Karpas-422 (cell line): ENCODE measurements around the gene ZNF568. TPM values are rescaled to one million over a fixed set of nuclear protein-coding genes. Genes with fewer than 3 reads are reported as not detected.

Experiments used
- DNase-seq: peaks from one replicate; pipeline ENCODE4 v3.0.0-alpha.2; 2015
- H2AFZ ChIP-seq: fragments of 200-600 bp; sonication (generic); 2 replicates; pipeline ENCODE4 v1.6.1; 2014; ENCODE audit warnings: antibody characterized with exemption, low read length, mixed read lengths
- H3K27ac ChIP-seq: fragments of 200-600 bp; sonication (generic); 2 replicates; pipeline ENCODE4 v1.5.1; 2014; ENCODE audit warnings: mild to moderate bottlenecking, low read length, moderate library complexity
- H3K27me3 ChIP-seq: fragments of 200-600 bp; sonication (generic); 2 replicates; pipeline ENCODE4 v1.6.1; 2014; ENCODE audit warnings: low read length, mixed read lengths
- H3K36me3 ChIP-seq: fragments of 200-600 bp; sonication (generic); 2 replicates; pipeline ENCODE4 v1.6.1; 2014; ENCODE audit warnings: low read length, mixed read lengths; ENCODE audit not compliant: insufficient read depth
- H3K4me1 ChIP-seq: fragments of 200-600 bp; sonication (generic); 2 replicates; pipeline ENCODE4 v1.6.1; 2014; ENCODE audit warnings: mild to moderate bottlenecking, low read length, mixed read lengths
- H3K4me2 ChIP-seq: fragments of 200-600 bp; sonication (generic); 2 replicates; pipeline ENCODE4 v1.6.1; 2014; ENCODE audit warnings: low read length, low read depth, mild to moderate bottlenecking; ENCODE audit not compliant: poor library complexity, severe bottlenecking
- H3K4me3 ChIP-seq: fragments of 200-600 bp; sonication (generic); 2 replicates; pipeline ENCODE4 v1.5.1; 2014; ENCODE audit warnings: mild to moderate bottlenecking, antibody characterized with exemption, low read length, mixed read lengths
- H3K79me2 ChIP-seq: fragments of 200-600 bp; sonication (generic); 2 replicates; pipeline ENCODE4 v1.6.1; 2014; ENCODE audit warnings: mild to moderate bottlenecking, low read length, mixed read lengths
- H3K9ac ChIP-seq: fragments of 200-600 bp; sonication (generic); 2 replicates; pipeline ENCODE4 v1.6.0; 2014; ENCODE audit warnings: low read length
- H3K9me2 ChIP-seq: fragments of 200-600 bp; sonication (generic), shearing (Covaris generic); replicated peaks from 2 replicates; pipeline ENCODE4 v1.6.0; 2014; ENCODE audit warnings: mild to moderate bottlenecking, low read length, moderate library complexity; ENCODE audit not compliant: insufficient read depth
- H3K9me3 ChIP-seq: fragments of 300-700, 200-600 bp; sonication (generic); 2 replicates; pipeline ENCODE4 v1.6.1; 2014; ENCODE audit warnings: low read length, mixed read lengths
- H4K20me1 ChIP-seq: fragments of 200-600 bp; sonication (generic); 2 replicates; pipeline ENCODE4 v1.6.1; 2014; ENCODE audit warnings: mild to moderate bottlenecking, antibody characterized with exemption, low read length, low read depth; ENCODE audit not compliant: insufficient read depth
- total RNA-seq: library from RNA; depleted of rRNA; stranded (reverse); fragments of >200 nt; shearing (Covaris generic); gene quantifications from 2 replicates; pipeline ENCODE4 v1.2.3, GENCODE V29; 2014; ENCODE audit warnings: low replicate concordance

ZNF568 gene
- total RNA-seq, 1 experiment from 2014 or later = 0.48 TPM

DNA sequence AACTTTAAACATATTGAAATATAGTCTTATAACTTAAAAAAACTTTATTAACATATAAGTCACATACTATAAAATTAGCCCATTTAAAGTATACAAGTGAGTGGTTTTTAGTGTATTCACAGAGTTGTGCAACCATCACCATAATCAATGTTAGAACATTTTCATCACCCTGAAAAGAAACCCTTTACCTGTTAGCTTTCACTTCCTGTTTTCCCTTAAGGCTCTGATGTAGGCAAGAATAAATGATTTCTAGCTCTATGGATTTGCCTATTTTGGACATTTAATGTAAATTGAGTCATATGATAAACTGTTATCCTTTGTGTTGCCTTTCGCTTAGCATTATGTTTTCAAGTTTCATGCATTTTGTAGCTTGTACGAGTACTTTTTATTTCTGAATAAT lies 15.6 kb downstream of the ZNF568 start:
- H3K79me2 ChIP-seq = no peaks in the 10 kb centered on the region
- H3K36me3 ChIP-seq = no peaks in the 10 kb centered on the region; the same call in 1 of the 2 replicates
- H3K9ac ChIP-seq = no peak overlapping the region
- no peaks in the 10 kb centered on the region for H3K9me2 ChIP-seq
- H3K27ac ChIP-seq = no peak overlapping the region
- no peaks in the 10 kb centered on the region for H3K4me1 ChIP-seq
- H3K27me3 ChIP-seq = no peaks in the 10 kb centered on the region
- no peak for DNase-seq
- no peak overlapping the region for H3K4me2 ChIP-seq
- peaks cover 19% of the 10 kb centered on the region for H3K9me3 ChIP-seq
- no peaks in the 10 kb centered on the region for H4K20me1 ChIP-seq
- H2AFZ ChIP-seq = no peak overlapping the region
- no peak overlapping the region for H3K4me3 ChIP-seq

DNA sequence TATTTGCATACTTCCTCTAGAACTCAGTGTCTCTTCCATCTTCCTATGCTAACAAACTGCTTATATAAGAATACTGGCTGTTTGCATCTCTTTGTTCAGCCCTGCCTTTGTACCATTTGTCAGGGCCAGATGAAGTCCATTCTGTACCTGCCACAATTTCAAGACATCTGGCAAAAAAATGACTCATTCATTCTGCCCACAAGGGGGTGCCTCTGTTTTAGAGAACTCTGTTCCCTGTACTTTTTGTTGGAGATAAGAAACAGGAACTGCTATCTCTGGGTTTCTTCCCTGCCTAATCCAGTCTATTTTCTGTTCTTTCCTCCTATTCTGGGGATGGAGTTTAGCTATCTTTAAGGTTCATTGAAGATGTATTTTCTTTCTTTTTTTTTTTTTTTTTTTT lies 23.0 kb downstream of the ZNF568 start:
- DNase-seq = peak; percentile 56
- H3K4me1 ChIP-seq = no peaks in the 10 kb centered on the region
- H3K4me2 ChIP-seq = no peak overlapping the region
- H3K9me3 ChIP-seq = peaks cover 37% of the 10 kb centered on the region
- no peak overlapping the region for H3K27ac ChIP-seq
- H3K79me2 ChIP-seq = no peaks in the 10 kb centered on the region
- H3K9me2 ChIP-seq = no peaks in the 10 kb centered on the region
- no peak overlapping the region for H2AFZ ChIP-seq
- H3K36me3 ChIP-seq = peaks cover 7% of the 10 kb centered on the region; the same call in 1 of the 2 replicates
- no peak overlapping the region for H3K4me3 ChIP-seq
- H3K9ac ChIP-seq = no peak overlapping the region
- no peaks in the 10 kb centered on the region for H3K27me3 ChIP-seq
- no peaks in the 10 kb centered on the region for H4K20me1 ChIP-seq

GRCh38 chr19:36950335-36951119 lies 34.4 kb downstream of the ZNF568 start:
- no peaks in the 10 kb centered on the region for H3K4me1 ChIP-seq
- H4K20me1 ChIP-seq = no peaks in the 10 kb centered on the region
- DNase-seq = no peak
- no peak overlapping the region for H3K4me2 ChIP-seq
- H3K27me3 ChIP-seq = no peaks in the 10 kb centered on the region
- H3K4me3 ChIP-seq = no peak overlapping the region
- H3K79me2 ChIP-seq = no peaks in the 10 kb centered on the region
- peaks cover 4% of the 10 kb centered on the region; the same call in 1 of the 2 replicates for H3K36me3 ChIP-seq
- peaks cover 36% of the 10 kb centered on the region for H3K9me3 ChIP-seq
- no peak overlapping the region for H3K27ac ChIP-seq
- H2AFZ ChIP-seq = no peak overlapping the region
- H3K9me2 ChIP-seq = no peaks in the 10 kb centered on the region
- no peak overlapping the region for H3K9ac ChIP-seq

- Histone ChIP-seq H3K27me3 (no peaks in the 10 kb centered on the region), H2AFZ (no peak overlapping the region), H3K36me3 (no peaks in the 10 kb centered on the region; the same call in 1 of the 2 replicates), H3K9ac (no peak overlapping the region), H3K9me2 (no peaks in the 10 kb centered on the region), H3K27ac (no peak overlapping the region), H3K79me2 (no peaks in the 10 kb centered on the region), H3K4me1 (no peaks in the 10 kb centered on the region), H3K9me3 (peaks cover 13% of the 10 kb centered on the region), H3K4me2 (no peak overlapping the region), H4K20me1 (no peaks in the 10 kb centered on the region), H3K4me3 (no peak overlapping the region)
- no peak for DNase-seq
Measured at GRCh38 chr19:36962346-36962745, 46.2 kb downstream of the ZNF568 start.

- Histone ChIP-seq H3K36me3 (no peaks in the 10 kb centered on the region; the same call in 1 of the 2 replicates), H4K20me1 (no peaks in the 10 kb centered on the region), H3K4me1 (no peaks in the 10 kb centered on the region), H3K9ac (no peak overlapping the region), H3K4me3 (no peak overlapping the region), H3K9me2 (no peaks in the 10 kb centered on the region), H3K9me3 (peaks cover 19% of the 10 kb centered on the region), H3K79me2 (no peaks in the 10 kb centered on the region), H3K4me2 (no peak overlapping the region), H3K27ac (no peak overlapping the region), H2AFZ (no peak overlapping the region), H3K27me3 (no peaks in the 10 kb centered on the region)
- no peak for DNase-seq
Measured at GRCh38 chr19:36963280-36963679, 47.1 kb downstream of the ZNF568 start.

GRCh38 chr19:36972571-36972970 lies 56.4 kb downstream of the ZNF568 start:
- no peaks in the 10 kb centered on the region for H4K20me1 ChIP-seq
- no peak overlapping the region for H3K4me2 ChIP-seq
- H3K4me1 ChIP-seq = no peaks in the 10 kb centered on the region
- no peak overlapping the region for H3K27ac ChIP-seq
- H3K36me3 ChIP-seq = no peaks in the 10 kb centered on the region; the same call in 1 of the 2 replicates
- no peak for DNase-seq
- no peak overlapping the region for H2AFZ ChIP-seq
- no peaks in the 10 kb centered on the region for H3K79me2 ChIP-seq
- H3K9ac ChIP-seq = no peak overlapping the region
- no peaks in the 10 kb centered on the region for H3K9me2 ChIP-seq
- peaks cover 6% of the 10 kb centered on the region for H3K9me3 ChIP-seq
- no peaks in the 10 kb centered on the region for H3K27me3 ChIP-seq
- H3K4me3 ChIP-seq = no peak overlapping the region

- Histone ChIP-seq H3K9me2 (no peaks in the 10 kb centered on the region), H3K27me3 (no peaks in the 10 kb centered on the region), H3K36me3 (no peaks in the 10 kb centered on the region; the same call in 1 of the 2 replicates), H3K4me3 (no peak overlapping the region), H3K27ac (no peak overlapping the region), H4K20me1 (no peaks in the 10 kb centered on the region), H3K4me2 (no peak overlapping the region), H3K79me2 (no peaks in the 10 kb centered on the region), H3K9me3 (peaks cover 4% of the 10 kb centered on the region; the same call in 1 of the 2 replicates), H2AFZ (no peak overlapping the region), H3K4me1 (no peaks in the 10 kb centered on the region), H3K9ac (no peak overlapping the region)
- DNase-seq = no peak
Measured at GRCh38 chr19:36973021-36973843, 57.1 kb downstream of the ZNF568 start.

GRCh38 chr19:36973844-36974195 lies 57.7 kb downstream of the ZNF568 start:
- DNase-seq = no peak
- no peak overlapping the region for H3K9ac ChIP-seq
- no peaks in the 10 kb centered on the region for H3K79me2 ChIP-seq
- no peak overlapping the region for H2AFZ ChIP-seq
- H3K9me2 ChIP-seq = no peaks in the 10 kb centered on the region
- no peaks in the 10 kb centered on the region; the same call in 1 of the 2 replicates for H3K36me3 ChIP-seq
- H3K9me3 ChIP-seq = peaks cover 4% of the 10 kb centered on the region; the same call in 1 of the 2 replicates
- no peaks in the 10 kb centered on the region for H3K4me1 ChIP-seq
- no peak overlapping the region for H3K4me3 ChIP-seq
- no peaks in the 10 kb centered on the region for H4K20me1 ChIP-seq
- no peak overlapping the region for H3K27ac ChIP-seq
- H3K27me3 ChIP-seq = no peaks in the 10 kb centered on the region
- H3K4me2 ChIP-seq = no peak overlapping the region
